Ecto neural progenitor cell (in vitro differentiated cells): Measurements from ENCODE around the gene OSBPL5.

Experiments used
- DNase-seq: peaks from one replicate; pipeline ENCODE4 v3.0.0-alpha.2; 2018; ENCODE audit warnings: low spot score

Gene OSBPL5

GRCh38 chr11:3148255-3148989 is 16.7 kb downstream of the OSBPL5 start:
- DNase-seq, result no peak

- no peak for DNase-seq
Observed at GRCh38 chr11:3147626-3148025, 17.5 kb downstream of the OSBPL5 start.

- DNase-seq, result no peak
Observed at GRCh38 chr11:3147257-3147619, 17.9 kb downstream of the OSBPL5 start.

GRCh38 chr11:3146612-3147256 is 18.4 kb downstream of the OSBPL5 start:
- DNase-seq, result no peak

- no peak for DNase-seq
Observed at GRCh38 chr11:3145206-3145520, 19.9 kb downstream of the OSBPL5 start.

- no peak for DNase-seq
Observed at GRCh38 chr11:3144296-3145205, 20.6 kb downstream of the OSBPL5 start.

GRCh38 chr11:3143136-3143880 is 21.8 kb downstream of the OSBPL5 start:
- DNase-seq, result no peak

GRCh38 chr11:3140291-3140603 is 24.9 kb downstream of the OSBPL5 start:
- DNase-seq, result no peak

- no peak for DNase-seq
Observed at GRCh38 chr11:3139481-3140290, 25.4 kb downstream of the OSBPL5 start.

GRCh38 chr11:3139086-3139440 is 26.0 kb downstream of the OSBPL5 start:
- DNase-seq, result no peak

- no peak for DNase-seq
Observed at GRCh38 chr11:3138178-3139085, 26.7 kb downstream of the OSBPL5 start.

- no peak for DNase-seq
Observed at GRCh38 chr11:3137486-3138177, 27.5 kb downstream of the OSBPL5 start.

- DNase-seq, result no peak
Observed at GRCh38 chr11:3136546-3137455, 28.3 kb downstream of the OSBPL5 start.

GRCh38 chr11:3135481-3136440 is 29.3 kb downstream of the OSBPL5 start:
- peak; percentile 79 for DNase-seq

GRCh38 chr11:3134651-3135480 is 30.2 kb downstream of the OSBPL5 start:
- no peak for DNase-seq

- no peak for DNase-seq
Observed at GRCh38 chr11:3134218-3134621, 30.9 kb downstream of the OSBPL5 start.
